ENCODE measurements around the gene COG8.

DNA sequence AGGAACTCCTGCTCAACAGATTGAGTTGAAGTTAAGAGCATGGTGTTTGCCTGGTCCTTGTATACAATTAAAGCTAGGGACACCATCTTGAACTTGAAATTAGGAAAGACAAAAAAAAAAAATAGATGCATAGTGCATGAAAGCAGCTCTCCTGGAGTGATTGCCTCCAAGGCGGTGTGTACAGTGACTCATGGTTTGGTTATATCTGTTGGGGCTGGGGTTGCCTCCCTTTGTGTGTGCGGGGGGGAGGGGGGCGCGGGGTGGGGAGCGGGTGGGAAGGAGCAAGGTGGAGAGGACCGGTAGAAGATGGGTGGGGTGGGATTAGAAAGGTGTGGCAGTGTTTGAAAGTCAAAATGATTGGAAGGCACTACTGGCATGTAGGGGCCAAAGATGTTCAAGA, 8.9 kb upstream of the COG8 start:
- TF ChIP-seq, protein P1, sequence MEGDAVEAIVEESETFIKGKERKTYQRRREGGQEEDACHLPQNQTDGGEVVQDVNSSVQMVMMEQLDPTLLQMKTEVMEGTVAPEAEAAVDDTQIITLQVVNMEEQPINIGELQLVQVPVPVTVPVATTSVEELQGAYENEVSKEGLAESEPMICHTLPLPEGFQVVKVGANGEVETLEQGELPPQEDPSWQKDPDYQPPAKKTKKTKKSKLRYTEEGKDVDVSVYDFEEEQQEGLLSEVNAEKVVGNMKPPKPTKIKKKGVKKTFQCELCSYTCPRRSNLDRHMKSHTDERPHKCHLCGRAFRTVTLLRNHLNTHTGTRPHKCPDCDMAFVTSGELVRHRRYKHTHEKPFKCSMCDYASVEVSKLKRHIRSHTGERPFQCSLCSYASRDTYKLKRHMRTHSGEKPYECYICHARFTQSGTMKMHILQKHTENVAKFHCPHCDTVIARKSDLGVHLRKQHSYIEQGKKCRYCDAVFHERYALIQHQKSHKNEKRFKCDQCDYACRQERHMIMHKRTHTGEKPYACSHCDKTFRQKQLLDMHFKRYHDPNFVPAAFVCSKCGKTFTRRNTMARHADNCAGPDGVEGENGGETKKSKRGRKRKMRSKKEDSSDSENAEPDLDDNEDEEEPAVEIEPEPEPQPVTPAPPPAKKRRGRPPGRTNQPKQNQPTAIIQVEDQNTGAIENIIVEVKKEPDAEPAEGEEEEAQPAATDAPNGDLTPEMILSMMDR (IDR thresholded peaks at IDR 0.05; ENCODE audit: low read depth, low read length, poor library complexity, severe bottlenecking) = no peak
- TF ChIP-seq EZH2phosphoT487 (IDR thresholded peaks at IDR 0.05; ENCODE audit: borderline replicate concordance, low read length) = no peak

All from DOHH2 (cell line).